Islet precursor cell (in vitro differentiated cells): Measurements from ENCODE around the gene CLSTN2.
"Not testable (repeated sequence)": the region's sequence is repeated elsewhere in the genome, so short reads cannot be mapped to it uniquely, and the experiment has no call there.

Experiments
- DNase-seq: peaks from one replicate; pipeline ENCODE4 v3.0.0-alpha.2; 2018

CLSTN2 gene

DNA sequence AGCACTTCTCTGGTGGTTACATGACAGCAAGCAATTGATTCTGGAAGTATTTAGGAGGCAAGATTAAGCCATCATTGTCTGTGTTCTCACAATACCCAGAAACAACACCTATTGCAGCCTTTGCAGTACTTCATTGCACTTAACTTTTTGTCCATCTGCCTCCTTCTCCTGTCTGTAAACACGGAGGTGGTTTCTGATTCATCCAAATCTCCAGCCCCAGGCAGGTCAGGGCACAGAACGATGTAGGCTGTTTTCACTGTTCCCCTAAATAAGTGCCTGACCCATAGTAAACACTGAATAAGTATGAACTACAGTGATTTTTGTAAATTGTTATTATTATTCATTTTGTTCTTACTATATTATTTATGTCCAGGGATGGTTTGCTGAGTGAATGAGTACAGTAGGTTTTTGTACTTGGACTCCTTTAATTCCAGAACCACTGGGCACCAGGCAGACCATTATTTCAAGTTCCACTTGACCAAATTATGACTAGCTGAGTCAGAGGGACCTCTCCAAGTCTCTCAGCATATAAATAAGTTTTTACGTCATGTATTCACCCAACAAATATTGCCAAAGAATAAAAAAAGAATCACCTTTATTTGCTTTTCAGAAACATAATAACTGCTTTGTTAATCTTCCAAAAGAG, 459.6 kb downstream of the CLSTN2 start:
- no peak for DNase-seq

DNA sequence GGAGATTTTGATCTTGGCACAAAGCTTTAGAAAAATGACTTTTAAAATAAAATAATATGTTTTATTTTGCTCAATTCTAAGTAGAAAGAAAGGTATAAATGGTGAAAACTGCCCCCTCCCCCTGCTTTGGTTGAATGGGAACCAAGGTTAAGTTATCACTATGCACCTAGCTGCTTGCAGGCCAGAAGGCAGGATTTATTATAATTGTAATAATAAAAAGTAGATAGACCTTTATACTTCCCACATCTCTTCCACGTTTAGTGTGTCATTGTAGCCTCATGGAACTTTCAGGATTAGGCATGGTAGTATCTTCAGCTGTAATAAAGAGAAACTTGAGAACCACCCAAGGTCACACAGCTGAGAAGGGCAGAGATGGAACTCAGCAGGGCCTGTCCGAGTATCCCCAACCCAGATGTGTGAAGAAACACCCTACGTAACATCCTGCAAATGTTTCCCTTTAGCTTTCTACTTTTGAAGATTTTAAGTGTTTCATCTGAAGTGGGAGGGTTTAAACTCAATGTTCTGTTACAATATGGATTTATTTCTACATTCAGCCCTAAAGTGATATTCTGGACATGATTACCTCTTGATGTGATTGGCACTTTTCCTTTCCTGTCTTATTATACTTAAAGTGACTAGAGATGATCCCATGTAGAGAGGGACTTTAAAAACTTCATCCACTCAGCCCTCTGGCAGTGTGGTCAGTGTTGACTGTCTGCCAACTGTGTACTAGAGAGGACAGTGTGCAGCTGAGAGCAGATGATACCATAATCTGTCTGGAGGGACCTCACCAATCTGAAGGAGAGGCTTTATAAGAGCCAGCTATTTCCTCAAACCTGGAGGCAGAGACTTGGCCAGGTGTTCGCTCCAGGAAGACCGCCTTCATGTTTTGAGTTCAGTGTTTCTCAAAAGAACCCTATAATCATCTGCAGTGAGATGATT, 460.4 kb downstream of the CLSTN2 start:
- no peak for DNase-seq

DNA sequence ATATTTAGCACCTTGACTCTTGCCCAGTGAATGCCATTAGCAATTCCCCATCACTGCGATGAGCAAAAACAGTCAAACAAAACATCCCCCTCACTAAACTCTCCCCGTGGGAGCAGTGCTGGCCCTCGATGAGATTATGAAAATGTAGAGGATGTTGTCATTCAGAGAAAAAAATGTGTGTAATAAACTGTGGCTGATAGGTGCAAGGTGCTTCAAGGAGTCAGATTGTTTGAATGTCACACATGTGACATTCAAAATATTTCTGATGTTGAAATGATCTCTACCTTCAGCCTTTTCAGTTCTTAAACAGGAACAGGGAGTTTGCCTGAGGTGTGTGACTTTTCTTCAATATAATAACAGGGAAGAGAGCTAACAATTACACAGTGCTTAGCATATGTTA, 461.1 kb downstream of the CLSTN2 start:
- no peak for DNase-seq

DNA sequence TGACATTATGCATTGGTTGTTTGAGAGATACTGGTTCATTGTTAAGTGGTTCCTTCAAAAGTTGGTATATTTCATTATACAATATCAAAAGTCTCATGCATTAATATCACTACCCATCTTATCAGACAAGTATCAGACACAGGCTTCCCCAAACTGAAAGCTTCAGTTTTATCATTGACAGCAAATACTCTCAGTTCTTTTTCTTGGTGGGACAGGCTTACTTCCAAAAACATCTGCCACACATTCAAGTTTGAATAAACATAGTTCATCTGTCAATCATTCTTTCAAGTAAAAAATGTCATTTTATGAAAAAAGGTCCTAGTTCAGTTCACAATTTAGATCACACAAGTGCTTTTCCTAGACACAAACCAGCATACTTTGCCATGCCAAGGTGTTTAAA, 462.9 kb downstream of the CLSTN2 start:
- DNase-seq, result no peak

DNA sequence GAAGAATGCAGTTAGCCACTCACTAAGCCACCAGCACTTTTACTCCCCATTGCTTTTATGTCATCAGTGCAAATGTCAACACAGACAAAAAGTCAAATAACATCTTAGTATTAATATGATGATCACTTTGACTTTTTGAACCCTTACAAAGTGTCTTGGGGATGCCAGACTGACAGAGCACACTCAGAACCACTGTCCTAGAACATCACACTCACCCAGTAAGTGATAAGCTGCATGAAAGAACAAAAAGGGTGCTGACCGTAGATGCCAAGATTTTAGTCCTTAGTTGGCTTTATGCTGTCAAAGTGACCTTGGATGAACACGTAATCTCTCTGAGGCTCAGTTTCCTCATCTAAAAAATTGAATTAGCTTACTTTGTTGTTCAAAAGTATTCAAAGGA, 463.4 kb downstream of the CLSTN2 start:
- no peak for DNase-seq

DNA sequence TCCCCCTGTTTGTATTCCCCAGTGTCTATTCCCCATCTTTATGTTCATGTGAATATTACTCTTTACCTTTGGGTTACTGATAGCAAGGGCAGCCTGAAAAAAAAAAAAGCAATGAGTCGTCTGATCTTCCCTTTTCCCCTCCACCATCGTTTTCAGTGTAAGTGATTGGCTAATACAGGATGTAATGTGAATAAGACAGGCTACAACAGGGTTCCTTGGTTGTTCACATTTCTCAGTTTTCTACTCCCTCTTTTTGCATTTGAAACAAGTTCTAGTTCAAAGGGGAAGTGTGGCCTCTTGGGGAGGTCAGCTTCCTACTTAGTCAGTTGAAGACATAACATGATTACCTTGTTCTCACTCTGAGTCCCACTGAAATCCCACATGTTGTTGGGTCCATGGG, 464.9 kb downstream of the CLSTN2 start:
- no peak for DNase-seq

DNA sequence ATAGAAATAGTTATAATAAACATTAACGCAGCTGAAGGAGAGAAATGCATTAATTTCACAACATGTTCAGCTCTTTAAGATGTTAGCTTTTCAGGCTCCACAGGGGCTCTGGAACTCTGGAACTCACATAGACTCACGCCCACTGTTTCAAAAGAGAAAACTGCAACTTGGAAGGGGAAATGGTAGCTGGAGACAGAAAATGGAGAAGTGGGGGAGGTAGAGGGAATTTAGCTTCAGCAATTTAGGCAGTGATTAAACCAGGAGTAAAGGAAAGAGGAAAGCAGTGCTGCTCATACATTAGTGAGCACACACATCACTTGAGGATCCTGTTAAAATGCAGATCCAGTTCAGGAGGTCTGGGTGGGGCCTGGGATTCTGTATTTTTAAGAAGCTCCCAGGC, 468.1 kb downstream of the CLSTN2 start:
- DNase-seq, result no peak

DNA sequence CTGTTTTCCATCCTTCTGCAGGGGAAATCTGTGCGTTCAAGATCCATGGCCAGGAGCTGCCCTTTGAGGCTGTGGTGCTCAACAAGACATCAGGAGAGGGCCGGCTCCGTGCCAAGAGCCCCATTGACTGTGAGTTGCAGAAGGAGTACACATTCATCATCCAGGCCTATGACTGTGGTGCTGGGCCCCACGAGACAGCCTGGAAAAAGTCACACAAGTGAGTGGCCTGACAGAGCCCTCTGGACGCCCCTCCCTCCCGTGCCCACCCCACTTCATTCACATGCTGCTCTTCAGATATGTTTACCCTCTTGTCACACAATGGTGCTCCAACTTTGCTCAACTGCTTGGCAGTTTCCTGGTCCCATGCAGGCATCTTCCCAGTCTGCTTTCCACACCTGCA, 468.6 kb downstream of the CLSTN2 start:
- DNase-seq, result no peak

DNA sequence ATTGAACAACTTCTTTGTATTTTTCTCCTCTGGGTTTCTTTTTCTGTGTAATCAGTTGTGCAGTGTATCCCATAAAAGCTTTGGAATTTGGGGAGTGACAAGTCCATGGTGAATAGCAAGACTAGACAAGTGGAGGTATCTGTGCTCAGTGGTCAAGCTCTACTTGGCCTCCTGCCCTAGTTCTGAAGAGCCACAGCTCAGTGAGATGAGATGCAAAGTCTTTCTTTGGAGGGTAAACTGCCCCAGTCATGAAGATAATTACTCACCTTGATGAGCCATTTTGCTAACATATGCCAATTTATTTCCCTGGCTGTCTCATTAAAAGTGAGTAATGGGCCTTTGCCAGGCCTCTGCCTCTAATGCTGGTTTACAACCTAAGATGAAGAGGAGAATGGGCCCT, 471.7 kb downstream of the CLSTN2 start:
- no peak for DNase-seq

DNA sequence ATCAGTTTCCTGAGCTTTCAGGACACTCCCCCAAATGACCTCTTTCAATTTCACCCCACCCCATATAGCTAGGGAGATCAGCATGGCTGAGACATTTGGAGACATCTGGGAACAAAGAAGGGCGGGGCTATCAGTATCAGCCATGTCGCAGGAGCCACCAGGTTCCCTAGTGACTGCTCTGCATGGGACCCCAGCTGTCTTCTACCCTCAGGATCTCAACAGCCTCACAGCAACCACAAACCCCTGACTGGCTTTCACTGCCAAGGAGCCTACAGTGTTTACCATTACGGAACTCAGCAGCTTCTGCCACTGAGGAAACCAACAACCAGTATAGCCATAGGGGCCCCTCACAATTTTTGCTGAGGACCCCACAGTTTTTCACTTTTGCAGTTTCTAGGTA, 473.3 kb downstream of the CLSTN2 start:
- DNase-seq, result no peak

DNA sequence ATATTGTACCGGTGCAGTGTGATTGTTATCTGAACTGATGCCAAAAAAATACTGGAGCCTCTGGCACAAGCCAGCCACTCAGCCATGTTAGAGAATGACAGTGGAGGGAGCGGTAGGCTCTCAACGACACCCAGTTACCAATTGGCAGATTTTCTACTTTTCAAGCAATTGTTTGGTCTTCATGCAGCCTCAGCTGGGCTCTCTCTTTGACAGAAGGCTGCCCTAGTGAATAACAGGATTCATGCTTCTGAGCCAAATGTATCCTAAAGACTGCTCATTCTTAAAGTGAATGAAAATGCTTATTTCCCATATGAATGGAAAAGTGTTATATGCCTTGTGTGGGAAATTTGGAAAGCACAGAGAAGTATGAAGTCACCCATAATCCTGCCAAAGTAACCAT, 481.7 kb downstream of the CLSTN2 start:
- no peak for DNase-seq

DNA sequence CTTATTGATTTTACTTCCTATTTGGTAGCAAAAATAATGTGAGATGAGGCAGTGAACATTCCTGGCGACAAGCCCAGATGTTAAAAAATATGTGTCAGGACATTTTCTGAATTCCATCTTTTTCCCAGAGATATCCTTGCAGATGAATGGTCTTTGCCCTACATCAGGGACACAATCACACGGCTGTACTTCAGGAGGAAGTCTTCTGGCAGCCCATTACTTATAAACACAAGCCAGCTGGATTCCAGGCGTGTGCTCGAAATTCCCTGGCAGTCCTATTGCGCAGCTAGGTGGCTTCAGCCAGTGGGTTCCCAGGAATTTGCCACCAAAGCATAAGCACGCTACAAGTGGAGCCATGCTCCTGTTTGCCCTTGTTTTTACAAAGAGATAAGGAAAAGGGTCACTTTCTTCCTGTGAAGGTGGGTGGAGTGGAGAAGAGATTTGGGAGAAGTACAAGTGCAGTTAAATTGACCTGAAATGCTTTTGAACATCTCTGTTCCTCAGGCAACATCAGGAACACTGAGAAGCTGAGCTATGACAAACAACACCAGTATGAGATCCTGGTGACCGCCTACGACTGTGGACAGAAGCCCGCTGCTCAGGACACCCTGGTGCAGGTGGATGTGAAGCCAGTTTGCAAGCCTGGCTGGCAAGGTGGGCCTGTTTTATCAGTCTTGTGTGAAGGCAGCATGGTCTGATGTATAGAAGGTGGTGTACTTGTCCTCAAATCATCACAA, 485.8 kb downstream of the CLSTN2 start:
- DNase-seq, result no peak

DNA sequence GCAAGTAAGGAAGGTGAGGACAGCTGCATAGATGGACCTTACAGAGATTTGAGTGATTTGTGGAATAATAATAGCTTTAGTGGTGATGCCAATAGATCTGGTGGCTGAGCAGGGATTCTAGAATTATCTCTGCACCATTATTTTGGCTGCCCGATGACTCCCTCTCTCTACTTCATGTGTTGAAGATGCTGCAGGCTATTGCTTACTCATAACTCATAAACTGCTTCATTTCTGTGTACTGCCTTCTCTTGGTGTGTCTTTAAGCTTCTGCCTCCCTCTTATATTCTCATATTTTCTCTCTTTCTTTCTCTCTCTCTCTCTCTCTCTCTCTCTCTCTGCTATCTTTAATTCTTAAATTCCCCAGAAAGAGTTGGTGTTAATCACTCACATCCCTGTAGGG, 486.9 kb downstream of the CLSTN2 start:
- no peak for DNase-seq

DNA sequence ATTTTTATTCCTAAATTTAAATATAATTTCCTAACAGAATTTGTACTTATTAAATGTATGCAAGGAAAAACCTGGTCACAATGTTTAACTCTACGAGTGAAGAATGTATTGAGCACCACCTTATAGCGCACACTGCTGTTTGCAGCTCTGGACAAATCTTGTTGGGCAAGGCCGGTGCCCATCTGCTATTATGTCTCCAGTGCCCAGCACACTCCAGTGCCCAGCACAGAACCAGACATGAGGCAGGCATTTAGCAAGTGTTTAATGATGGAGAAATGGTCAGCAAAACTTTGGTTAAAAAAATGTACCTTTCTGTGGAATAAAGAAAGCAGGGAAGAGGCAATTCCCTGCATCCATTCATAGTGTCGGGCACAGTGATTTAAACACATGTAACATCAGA, 488.2 kb downstream of the CLSTN2 start:
- DNase-seq, result no peak

DNA sequence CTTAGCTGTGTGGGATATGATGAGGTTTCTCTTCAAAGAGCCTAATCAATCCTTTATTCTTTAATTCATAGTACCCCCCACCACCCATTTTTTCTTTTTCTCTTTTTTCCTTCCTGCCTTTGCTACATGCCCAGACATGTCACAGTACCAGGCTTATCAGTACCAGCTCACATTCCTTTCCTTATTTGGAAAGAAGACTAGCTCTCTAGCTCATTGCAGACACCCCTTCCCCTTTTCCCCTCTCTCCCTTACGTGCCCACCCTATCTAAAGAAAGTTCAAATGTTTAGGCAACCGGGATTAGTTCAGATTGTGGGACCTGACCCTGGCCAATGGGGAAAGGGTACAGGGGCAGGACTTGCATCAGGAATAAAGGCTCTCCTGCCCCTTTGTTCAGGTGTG, 488.6 kb downstream of the CLSTN2 start:
- DNase-seq, result not testable (repeated sequence)

DNA sequence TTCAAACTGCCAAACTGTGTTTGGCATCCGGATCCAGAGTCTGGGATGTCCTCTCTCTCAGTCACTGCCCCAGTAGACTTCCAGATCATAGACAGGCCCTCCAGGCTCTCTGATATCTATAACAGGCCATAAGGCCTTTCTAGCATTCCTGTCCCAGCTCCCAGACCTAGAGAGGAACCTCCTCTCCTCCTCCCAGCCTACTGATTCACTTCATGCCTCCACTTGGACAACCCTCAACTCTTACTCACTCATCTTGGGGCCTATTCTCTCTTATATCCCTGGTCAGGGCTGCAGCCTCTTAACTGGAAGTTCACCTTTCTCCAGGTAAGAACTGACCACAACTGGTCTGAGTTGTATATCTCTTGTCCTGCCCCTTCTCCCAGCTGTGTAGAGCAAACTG, 489.2 kb downstream of the CLSTN2 start:
- no peak for DNase-seq

DNA sequence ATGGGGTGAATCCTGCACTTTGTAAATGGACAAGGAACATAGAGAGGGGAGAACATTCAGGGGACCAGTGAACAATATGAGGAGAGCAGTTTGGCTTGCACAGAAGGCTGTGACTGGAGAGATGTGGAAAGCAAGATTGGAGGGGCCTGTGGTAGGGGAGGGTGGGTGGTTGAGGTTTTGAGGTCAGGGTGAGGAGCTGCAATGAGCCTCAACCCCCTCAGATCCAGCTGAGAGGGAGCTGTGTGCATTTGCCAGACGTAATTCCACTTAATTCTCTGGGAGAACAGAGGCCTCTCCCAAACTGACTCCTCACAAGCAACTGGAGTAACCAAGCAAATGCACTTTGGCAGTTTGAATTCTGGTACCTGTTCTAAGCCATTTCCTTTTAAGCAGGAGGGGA, 489.7 kb downstream of the CLSTN2 start:
- DNase-seq, result no peak

DNA sequence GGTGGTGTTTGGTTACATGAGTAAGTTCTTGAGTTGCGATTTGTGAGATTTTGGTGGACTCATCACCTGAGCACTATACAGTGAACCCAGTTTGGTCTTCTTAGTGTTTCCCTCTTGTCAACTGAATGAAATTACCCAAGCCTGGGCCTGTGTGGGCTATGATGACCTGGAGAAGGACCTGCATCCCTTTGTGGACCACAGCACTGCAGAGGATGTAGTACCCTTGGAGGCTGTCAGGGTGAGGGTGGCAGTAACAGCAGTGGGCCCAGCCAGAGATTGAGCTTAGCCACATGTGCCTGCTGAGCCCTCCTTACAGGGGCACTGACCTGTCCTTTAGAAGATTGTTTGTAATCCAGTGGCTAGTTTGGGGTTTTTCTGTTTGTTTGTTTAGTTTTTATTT, 492.8 kb downstream of the CLSTN2 start:
- no peak for DNase-seq

DNA sequence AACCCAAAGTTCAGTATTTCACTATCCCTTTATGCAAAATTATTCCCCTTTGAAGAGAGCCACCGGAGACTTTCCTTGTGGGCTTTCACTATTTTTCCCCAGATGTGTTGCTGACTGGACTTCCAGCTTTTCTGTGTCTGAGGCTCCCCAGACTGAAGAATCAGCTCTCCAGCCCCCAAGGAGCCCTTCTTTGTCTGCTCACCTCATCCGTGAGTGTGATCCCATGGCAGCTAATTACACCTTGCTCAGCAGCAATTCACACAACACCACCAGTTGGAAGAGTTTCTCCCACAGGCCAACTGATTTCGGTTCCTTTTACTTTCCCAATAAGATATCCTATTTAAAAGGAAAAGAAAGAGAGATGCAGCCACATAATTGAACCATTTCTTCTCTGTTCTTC, 493.4 kb downstream of the CLSTN2 start:
- DNase-seq, result no peak

DNA sequence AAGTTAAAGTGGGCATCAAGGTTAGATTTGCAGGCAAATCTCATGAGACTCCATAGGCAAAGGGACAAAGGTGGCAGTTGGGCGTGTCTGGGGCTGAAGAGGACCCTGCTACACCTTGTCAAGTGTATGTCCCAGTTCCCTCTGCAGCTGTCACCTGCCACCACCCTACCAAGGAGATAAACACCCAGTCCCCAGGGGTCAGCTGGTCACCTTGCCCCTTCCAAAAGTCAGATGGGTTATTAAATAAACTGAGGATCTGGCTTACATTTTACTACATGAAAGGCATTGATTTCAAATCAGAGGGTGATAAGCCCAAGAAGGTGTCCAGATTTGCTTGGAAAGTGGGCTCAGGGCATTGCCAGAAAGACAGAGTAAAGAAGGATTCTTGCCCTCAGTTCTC, 494.8 kb downstream of the CLSTN2 start:
- DNase-seq, result no peak

DNA sequence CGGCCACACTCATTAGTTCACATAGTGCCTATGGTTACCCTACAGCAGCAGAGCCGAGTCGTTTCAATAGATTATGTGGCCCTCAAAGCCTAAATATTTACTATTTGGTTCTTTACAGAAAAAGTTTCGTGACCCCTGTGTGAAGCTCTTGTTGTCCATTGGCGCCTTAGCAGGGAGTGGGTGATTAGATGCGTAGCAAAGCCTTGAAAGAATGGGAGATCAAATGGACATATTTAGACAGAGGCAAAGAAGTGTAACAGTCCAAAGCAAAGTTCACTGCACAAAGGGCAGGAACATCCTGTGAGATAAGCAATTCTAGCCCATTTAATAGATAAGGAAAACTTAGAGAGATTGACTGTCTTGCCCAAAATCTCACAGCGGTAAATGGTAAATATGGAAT, 495.5 kb downstream of the CLSTN2 start:
- no peak for DNase-seq

DNA sequence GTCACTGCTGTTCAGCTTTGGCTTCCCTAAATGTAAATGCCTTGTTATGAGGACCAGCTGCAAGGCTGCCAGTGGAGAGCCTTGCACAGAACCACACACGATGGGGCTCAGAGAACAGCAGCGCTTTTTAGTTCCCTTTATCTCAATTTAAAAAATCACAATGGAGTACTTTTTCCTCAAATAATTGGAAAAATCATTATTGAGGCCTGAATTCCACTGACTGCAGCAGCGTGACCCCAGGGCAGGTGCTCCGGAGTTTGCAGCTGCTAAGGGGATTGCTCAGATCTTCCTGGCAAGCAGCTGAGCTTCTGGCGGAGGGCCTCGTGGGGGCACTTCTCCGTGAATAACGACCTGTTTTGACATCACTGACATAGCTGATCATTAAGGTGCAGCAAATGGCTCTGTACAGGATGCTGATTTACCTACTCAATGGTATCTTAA, 497.3 kb downstream of the CLSTN2 start:
- peak; percentile 80 for DNase-seq

DNA sequence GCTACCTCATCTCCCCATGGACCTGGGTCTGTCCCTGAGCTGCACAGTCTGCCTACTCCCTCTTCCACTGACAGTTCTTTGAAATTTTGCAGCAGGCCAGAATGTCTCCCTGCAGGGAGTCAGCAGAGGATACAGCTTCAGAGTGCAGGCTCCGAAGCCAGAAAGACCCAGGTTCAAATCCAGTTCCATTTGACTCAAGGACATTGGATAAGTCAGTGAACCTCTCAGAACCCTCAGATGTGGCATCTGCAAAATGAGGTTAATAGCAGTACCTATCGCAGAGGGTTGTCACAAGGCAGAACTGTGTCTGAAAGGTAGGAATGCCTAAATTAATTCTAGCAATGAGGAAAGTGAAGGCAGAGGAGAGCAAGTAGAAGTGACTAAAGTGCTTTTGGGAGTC, 498.4 kb downstream of the CLSTN2 start:
- DNase-seq, result no peak
